Stomach (tissue), 9 donors: ENCODE measurements around the gene REXO4. TPM values are rescaled to one million over a fixed set of nuclear protein-coding genes. Genes with fewer than 3 reads are reported as not detected.
"Not testable (repeated sequence)": the region's sequence is repeated elsewhere in the genome, so short reads cannot be mapped to it uniquely, and the experiment has no call there.

Source experiments
- DNase-seq, 2 donors: peaks; one replicate each; pipeline versions ENCODE4 v3.0.0 to v3.0.0-alpha.2; 2013 to 2019
- H3K27ac ChIP-seq, 5 donors: fragments of 200-600 bp in 4 of 5; sonication (generic) in 4 of 5; one replicate each; pipeline ENCODE4 v1.5.1; 2013 to 2019; ENCODE audit warnings: mild to moderate bottlenecking in 1 of 5, moderate library complexity in 1 of 5
- H3K27me3 ChIP-seq, 3 donors: fragments of 200-600 bp; sonication (generic); one replicate each; pipeline ENCODE4 v1.5.1; 2017 to 2019; ENCODE audit warnings: mixed run types in 1 of 3
- H3K36me3 ChIP-seq, 4 donors: fragments of 200-600 bp; sonication (generic); 1 replicate in 3 of 4; 2 replicates in 1 of 4; pipeline ENCODE4 v1.5.1; 2016 to 2019
- H3K4me1 ChIP-seq, 4 donors: fragments of 200-600 bp; sonication (generic); one replicate each; pipeline ENCODE4 v1.5.1; 2016 to 2019
- H3K4me3 ChIP-seq, 4 donors: fragments of 200-600 bp; sonication (generic) in 3 of 4; one replicate each; pipeline ENCODE4 v1.5.1; 2016 to 2019; ENCODE audit warnings: mild to moderate bottlenecking in 1 of 4
- H3K9me3 ChIP-seq, 4 donors: fragments of 200-600 bp; sonication (generic); one replicate each; pipeline ENCODE4 v1.5.1; 2016 to 2019
- EP300 ChIP-seq: sonication (generic); formaldehyde crosslinking; IDR thresholded peaks from one replicate; pipeline ENCODE4 v1.6.1; 2017; ENCODE audit warnings: antibody characterized with exemption
- POLR2A ChIP-seq, 4 donors: fragments of 450-650 bp; IDR thresholded peaks; one replicate each; pipeline ENCODE4 v1.6.1; 2016; ENCODE audit warnings: antibody characterized with exemption in 4 of 4, control low read depth in 2 of 4, mild to moderate bottlenecking in 1 of 4, moderate library complexity in 1 of 4
- POLR2AphosphoS5 ChIP-seq, 3 donors: sonication (generic); formaldehyde crosslinking; IDR thresholded peaks; one replicate each; pipeline ENCODE4 v1.6.1; 2016; ENCODE audit warnings: antibody characterized with exemption in 3 of 3
- WGBS, 5 donors: extraction: QIAGEN DNeasy Blood & Tissue Kit in 3 of 5; methylation state at CpG; one replicate each; pipeline versions ENCODE4 v1.1.5 to v1.1.7; 2013 to 2018; 5-methylcytosine and 5-hydroxymethylcytosine counted together
- intact Hi-C: fragments of 100-400 bp; cut with DNase I; formaldehyde crosslinking; loops from one replicate; pipeline ENCODE4 v1.15.1; 2023; ENCODE audit warnings: low total_unique reads
- polyA plus RNA-seq, 3 donors: library from polyadenylated mRNA; stranded (reverse); fragments of 200-250 nt; gene quantifications; one replicate each; pipeline ENCODE4 v1.2.3, GENCODE V29; 2013
- total RNA-seq, 5 donors: library from RNA; depleted of rRNA; stranded (reverse); fragments of >200 nt; gene quantifications; one replicate each; pipeline versions ENCODE4 v1.1.0 to v1.2.3, GENCODE V29; 2014 to 2016
- TF ChIP-seq, protein P1 (sequence below), 7 experiments: fragments of 450-650 bp in 4 of 7; fragments of 200-600 bp in 3 of 7; sonication (generic) in 3 of 7; IDR thresholded peaks; one replicate each; pipeline ENCODE4 v1.5.1; 2016 to 2019; ENCODE audit warnings: antibody characterized with exemption in 7 of 7, control low read depth in 2 of 7, mild to moderate bottlenecking in 1 of 7
- donor health status: healthy with polysubstance abuse.
- donor health status: Bipolar disorder and iron deficiency.
- donor health status: healthy.

Gene REXO4
- total and polyA plus RNA-seq, 8 donors: 0.45 to 64.3 (median 12.9) TPM

DNA sequence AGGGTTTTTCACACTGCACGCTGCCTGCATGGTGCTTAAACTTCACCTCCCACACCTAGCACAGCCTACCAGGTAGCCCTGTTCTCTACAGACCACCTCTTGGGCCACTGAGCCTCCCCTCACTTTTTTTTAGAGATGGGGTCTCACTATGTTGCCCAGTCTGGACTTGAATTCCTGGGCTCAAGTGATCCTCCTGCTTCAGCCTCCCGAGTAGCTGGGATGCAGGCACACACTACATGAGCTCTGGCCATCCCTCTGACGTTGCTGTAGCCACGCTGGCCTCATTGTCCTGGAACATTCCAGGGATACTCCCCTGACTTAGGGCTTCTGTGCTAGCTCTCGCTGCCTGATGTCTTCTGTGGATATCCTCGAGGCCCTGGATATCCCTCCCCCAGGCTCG, 34.8 kb upstream of the REXO4 start:
- Histone ChIP-seq H3K4me1 (peaks cover 8 to 14% (median 9%) of the 10 kb centered on the region in 4 donors), H3K36me3 (no peaks in the 10 kb centered on the region), H3K27me3 (no peaks in the 10 kb centered on the region), H3K9me3 (no peaks in the 10 kb centered on the region), H3K4me3 (no peak overlapping the region), H3K27ac (no peak overlapping the region)
- intact Hi-C loops: no loop called here
- no peak for DNase-seq
- TF ChIP-seq, protein P1, sequence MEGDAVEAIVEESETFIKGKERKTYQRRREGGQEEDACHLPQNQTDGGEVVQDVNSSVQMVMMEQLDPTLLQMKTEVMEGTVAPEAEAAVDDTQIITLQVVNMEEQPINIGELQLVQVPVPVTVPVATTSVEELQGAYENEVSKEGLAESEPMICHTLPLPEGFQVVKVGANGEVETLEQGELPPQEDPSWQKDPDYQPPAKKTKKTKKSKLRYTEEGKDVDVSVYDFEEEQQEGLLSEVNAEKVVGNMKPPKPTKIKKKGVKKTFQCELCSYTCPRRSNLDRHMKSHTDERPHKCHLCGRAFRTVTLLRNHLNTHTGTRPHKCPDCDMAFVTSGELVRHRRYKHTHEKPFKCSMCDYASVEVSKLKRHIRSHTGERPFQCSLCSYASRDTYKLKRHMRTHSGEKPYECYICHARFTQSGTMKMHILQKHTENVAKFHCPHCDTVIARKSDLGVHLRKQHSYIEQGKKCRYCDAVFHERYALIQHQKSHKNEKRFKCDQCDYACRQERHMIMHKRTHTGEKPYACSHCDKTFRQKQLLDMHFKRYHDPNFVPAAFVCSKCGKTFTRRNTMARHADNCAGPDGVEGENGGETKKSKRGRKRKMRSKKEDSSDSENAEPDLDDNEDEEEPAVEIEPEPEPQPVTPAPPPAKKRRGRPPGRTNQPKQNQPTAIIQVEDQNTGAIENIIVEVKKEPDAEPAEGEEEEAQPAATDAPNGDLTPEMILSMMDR (IDR thresholded peaks at IDR 0.05): no peak
- no peak for TF ChIP-seq POLR2AphosphoS5 (IDR thresholded peaks at IDR 0.05)
- TF ChIP-seq POLR2A (IDR thresholded peaks at IDR 0.05): no peak
- no peak for TF ChIP-seq EP300
- WGBS, 5 donors: 87 to 92% (median 88%) methylated on average over 7 of the region's 7 CpGs

DNA sequence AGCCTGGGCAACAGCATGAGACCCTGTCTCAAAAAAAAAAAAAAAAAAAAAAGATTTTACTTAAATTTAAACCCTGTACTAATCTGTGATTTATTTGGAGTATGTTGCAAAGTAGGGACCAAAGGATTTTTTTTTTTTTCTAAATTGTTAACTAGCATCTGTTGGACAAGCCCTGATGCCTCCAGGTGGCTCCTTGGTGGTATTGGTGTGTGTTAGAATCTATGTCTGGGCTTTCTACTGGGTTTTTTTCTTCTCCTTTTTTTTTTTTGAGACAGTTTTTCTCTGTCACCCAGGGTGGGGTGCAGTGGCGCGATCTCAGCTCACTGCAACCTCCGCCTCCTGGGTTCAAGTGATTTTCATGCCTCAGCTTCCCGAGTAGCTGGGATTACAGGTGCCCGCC, 34.1 kb upstream of the REXO4 start:
- H3K4me3 ChIP-seq, intact Hi-C loops, H3K27me3 ChIP-seq, H3K27ac ChIP-seq, H3K9me3 ChIP-seq, H3K36me3 ChIP-seq, DNase-seq: not testable (repeated sequence)
- WGBS, 5 donors: 90 to 95% (median 93%) methylated on average over 5 of the region's 5 CpGs
- H3K4me1 ChIP-seq: peaks cover 8 to 14% (median 9%) of the 10 kb centered on the region in 4 donors

DNA sequence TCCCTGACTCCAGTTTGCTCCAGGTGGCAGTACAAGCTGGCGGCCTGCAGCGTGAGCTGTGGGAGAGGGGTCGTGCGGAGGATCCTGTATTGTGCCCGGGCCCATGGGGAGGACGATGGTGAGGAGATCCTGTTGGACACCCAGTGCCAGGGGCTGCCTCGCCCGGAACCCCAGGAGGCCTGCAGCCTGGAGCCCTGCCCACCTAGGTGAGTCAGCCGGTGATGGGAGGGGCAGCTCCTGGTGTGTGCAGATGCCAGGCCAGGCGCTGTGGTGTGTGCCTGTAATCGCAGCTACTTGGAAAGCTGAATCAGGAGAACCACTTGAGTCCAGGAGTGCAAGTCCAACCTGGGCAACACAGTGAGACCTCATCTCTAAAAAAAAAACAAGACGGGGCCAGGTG, 31.9 kb upstream of the REXO4 start:
- intact Hi-C loops: no loop called here
- peak; percentile 88 to 90 for DNase-seq
- Histone ChIP-seq H3K9me3 (no peaks in the 10 kb centered on the region), H3K4me3 (no peak overlapping the region), H3K27ac (peak overlapping the region in 3 of 5 donors; percentile 29 to 39 (median 29)), H3K36me3 (no peaks in the 10 kb centered on the region), H3K4me1 (peaks cover 8 to 14% (median 9%) of the 10 kb centered on the region in 4 donors), H3K27me3 (no peaks in the 10 kb centered on the region)
- TF ChIP-seq EP300 (no peak), POLR2AphosphoS5 (IDR thresholded peaks at IDR 0.05) (peak in 2 of 3 donors; percentile 17 to 66), POLR2A (IDR thresholded peaks at IDR 0.05) (no peak)
- TF ChIP-seq, protein P1 (IDR thresholded peaks at IDR 0.05): peak in 1 of 7 experiments; percentile 13
- 32 to 83% (median 59%) methylated on average over 8 to 12 of the region's 12 CpGs for WGBS, 5 donors

DNA sequence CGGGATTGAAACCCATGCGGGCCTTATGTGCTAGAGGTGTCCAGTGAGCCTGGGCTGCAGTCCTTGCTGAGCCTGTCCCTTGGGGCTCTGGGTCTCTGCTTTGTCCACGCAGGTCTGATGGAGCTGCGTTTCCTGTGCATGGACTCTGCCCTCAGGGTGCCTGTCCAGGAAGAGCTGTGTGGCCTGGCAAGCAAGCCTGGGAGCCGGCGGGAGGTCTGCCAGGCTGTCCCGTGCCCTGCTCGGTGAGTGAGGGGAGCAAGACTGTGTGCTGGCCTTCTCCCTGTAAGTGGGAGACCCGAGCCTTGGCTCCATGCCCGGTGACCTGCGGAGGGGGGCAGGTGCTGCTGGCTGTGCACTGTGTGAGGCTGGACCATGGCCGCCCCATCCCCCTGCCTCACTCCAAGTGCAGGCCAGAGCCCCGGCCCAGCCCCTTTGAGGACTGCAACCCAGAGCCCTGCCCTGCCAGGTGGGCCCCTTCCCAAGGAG, 30.7 kb upstream of the REXO4 start:
- no peak overlapping the region for H3K4me3 ChIP-seq
- TF ChIP-seq POLR2A (IDR thresholded peaks at IDR 0.05) (no peak), EP300 (no peak), POLR2AphosphoS5 (IDR thresholded peaks at IDR 0.05) (no peak)
- TF ChIP-seq, protein P1 (IDR thresholded peaks at IDR 0.05): no peak
- H3K27ac ChIP-seq: peak overlapping the region in 2 of 5 donors; percentile 0 to 15
- H3K36me3 ChIP-seq: no peaks in the 10 kb centered on the region
- intact Hi-C loops: no loop called here
- H3K9me3 ChIP-seq: no peaks in the 10 kb centered on the region
- no peaks in the 10 kb centered on the region for H3K27me3 ChIP-seq
- 28 to 51% (median 34%) methylated on average over 4 to 13 of the region's 13 CpGs for WGBS, 5 donors
- peaks cover 8 to 14% (median 9%) of the 10 kb centered on the region in 4 donors for H3K4me1 ChIP-seq
- DNase-seq: peak in 1 of 2 donors; percentile 54

DNA sequence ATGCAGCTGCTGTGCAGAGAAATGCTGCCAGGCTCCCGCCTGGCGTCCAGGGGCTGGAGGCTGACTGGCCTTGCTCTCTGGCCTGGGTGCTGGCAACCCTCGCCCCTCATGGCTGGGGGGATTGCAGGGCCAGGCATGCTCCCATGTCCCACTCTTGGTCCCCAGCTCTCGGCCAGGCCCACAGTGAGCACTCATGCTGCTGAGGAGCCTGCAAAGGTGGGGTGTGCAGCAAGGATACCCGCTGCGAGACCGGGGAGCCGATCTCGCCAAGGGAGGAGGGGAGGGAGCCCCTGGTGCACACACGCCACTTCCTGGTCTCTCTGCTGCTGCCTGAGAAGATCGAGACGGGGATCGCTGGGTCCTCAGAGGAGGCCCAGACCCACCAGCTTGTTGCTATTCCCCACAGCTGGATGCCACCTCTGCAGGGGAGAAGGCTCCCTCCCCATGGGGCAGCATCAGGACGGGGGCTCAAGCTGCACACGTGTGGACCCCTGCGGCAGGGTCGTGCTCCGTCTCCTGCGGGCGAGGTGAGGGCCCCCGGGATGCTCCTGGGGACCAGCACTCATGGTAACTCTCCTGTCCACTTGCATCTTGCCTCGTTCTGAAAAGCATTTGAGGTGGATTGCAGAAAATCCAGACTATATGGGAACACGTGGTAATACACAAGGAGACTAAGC, 27.6 kb upstream of the REXO4 start:
- peaks cover 0 to 6% (median 0%) of the 10 kb centered on the region in 4 donors for H3K36me3 ChIP-seq
- H3K9me3 ChIP-seq: no peaks in the 10 kb centered on the region
- no peak for TF ChIP-seq EP300
- TF ChIP-seq POLR2A (IDR thresholded peaks at IDR 0.05): no peak
- TF ChIP-seq, protein P1 (IDR thresholded peaks at IDR 0.05): no peak
- no peak for TF ChIP-seq POLR2AphosphoS5 (IDR thresholded peaks at IDR 0.05)
- intact Hi-C loops: no loop called here
- no peak overlapping the region for H3K27ac ChIP-seq
- 83 to 88% (median 86%) methylated on average over 15 to 23 of the region's 23 CpGs for WGBS, 5 donors
- H3K27me3 ChIP-seq: no peaks in the 10 kb centered on the region
- peaks cover 8 to 14% (median 9%) of the 10 kb centered on the region in 4 donors for H3K4me1 ChIP-seq
- no peak overlapping the region for H3K4me3 ChIP-seq
- DNase-seq: no peak
